ENCODE results near the gene TTC28.
A peak's percentile ranks its signal among the peaks of the same experiment; 100 is the strongest.

The TTC28 gene

GRCh38 chr22:28142361-28142961 lies 537.2 kb downstream of the TTC28 start:
- TF ChIP-seq, protein P1, sequence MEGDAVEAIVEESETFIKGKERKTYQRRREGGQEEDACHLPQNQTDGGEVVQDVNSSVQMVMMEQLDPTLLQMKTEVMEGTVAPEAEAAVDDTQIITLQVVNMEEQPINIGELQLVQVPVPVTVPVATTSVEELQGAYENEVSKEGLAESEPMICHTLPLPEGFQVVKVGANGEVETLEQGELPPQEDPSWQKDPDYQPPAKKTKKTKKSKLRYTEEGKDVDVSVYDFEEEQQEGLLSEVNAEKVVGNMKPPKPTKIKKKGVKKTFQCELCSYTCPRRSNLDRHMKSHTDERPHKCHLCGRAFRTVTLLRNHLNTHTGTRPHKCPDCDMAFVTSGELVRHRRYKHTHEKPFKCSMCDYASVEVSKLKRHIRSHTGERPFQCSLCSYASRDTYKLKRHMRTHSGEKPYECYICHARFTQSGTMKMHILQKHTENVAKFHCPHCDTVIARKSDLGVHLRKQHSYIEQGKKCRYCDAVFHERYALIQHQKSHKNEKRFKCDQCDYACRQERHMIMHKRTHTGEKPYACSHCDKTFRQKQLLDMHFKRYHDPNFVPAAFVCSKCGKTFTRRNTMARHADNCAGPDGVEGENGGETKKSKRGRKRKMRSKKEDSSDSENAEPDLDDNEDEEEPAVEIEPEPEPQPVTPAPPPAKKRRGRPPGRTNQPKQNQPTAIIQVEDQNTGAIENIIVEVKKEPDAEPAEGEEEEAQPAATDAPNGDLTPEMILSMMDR (IDR thresholded peaks at IDR 0.05; ENCODE audit: insufficient read depth, low read length, missing control alignments), result no peak
- POLR2A ChIA-PET, result interaction anchor here (0.5 to 0.6 kb wide), 2 partner anchors 37 to 660 kb away, joined by 3 read pairs; no protein-coding TSS in a partner anchor
- peak; percentile 82 for DNase-seq (ENCODE audit: low read depth, low spot score)
- CTCF ChIA-PET, result no interaction called here
- no peak overlapping the region for H3K4me3 ChIP-seq (ENCODE audit: low read depth, low read length)

DNA sequence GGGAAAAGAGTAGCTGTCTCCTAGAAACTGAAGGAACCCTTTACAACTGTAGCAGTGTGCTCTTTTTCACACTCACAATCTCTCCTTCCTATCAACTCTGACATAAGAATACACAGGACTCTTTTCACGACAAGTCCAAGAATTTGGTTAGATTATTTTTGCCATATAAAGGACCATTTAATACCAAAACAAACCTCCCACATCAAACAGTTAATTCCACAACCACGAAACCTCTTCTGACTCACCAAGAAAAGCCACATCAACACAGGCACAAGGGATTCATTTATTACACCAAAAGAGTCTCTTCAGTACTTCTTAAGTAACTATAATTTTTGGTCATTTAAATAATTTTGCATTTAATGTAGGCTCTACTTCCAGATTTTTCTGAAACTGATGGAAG lies 538.0 kb downstream of the TTC28 start:
- ChIA-PET CTCF (no interaction called here), POLR2A (no interaction called here)
- peak; percentile 40 for DNase-seq (ENCODE audit: low read depth, low spot score)

GRCh38 chr22:28139961-28140360 lies 539.7 kb downstream of the TTC28 start:
- TF ChIP-seq, protein P1 (IDR thresholded peaks at IDR 0.05; ENCODE audit: insufficient read depth, low read length, missing control alignments), result no peak
- DNase-seq (ENCODE audit: low read depth, low spot score), result peak; percentile 72
- ChIA-PET POLR2A (interaction anchor here (1.3 to 1.5 kb wide), 3 partner anchors 19 to 68 kb away, joined by 4 to 6 read pairs (median 4); no protein-coding TSS in a partner anchor), CTCF (interaction anchor here (0.8 to 3.1 kb wide), 4 partner anchors 10 to 259 kb away, joined by 3 to 8 read pairs (median 4); no protein-coding TSS in a partner anchor)
- H3K4me3 ChIP-seq (ENCODE audit: low read depth, low read length), result no peak overlapping the region

More for the DNA sequence above, 538.0 kb downstream of the TTC28 start:
- no peak overlapping the region for H3K4me3 ChIP-seq (ENCODE audit: low read depth, low read length)
- TF ChIP-seq, protein P1 (IDR thresholded peaks at IDR 0.05; ENCODE audit: insufficient read depth, low read length, missing control alignments), result no peak

GRCh38 chr22:28139516-28139915 lies 540.1 kb downstream of the TTC28 start:
- H3K4me3 ChIP-seq (ENCODE audit: low read depth, low read length), result no peak overlapping the region
- ChIA-PET CTCF (interaction anchor here (0.8 to 3.1 kb wide), 4 partner anchors 9 to 258 kb away, joined by 3 to 8 read pairs (median 4); no protein-coding TSS in a partner anchor), POLR2A (interaction anchor here (1.3 to 1.5 kb wide), 3 partner anchors 19 to 68 kb away, joined by 4 to 6 read pairs (median 4); no protein-coding TSS in a partner anchor)
- TF ChIP-seq, protein P1 (IDR thresholded peaks at IDR 0.05; ENCODE audit: insufficient read depth, low read length, missing control alignments), result no peak
- no peak for DNase-seq (ENCODE audit: low read depth, low spot score)

- ChIA-PET CTCF (interaction anchor here (1.4 kb wide), 1 partner anchor 24 kb away, joined by 5 read pairs; no protein-coding TSS in a partner anchor), POLR2A (no interaction called here)
- DNase-seq (ENCODE audit: low read depth, low spot score), result no peak
- no peak overlapping the region for H3K4me3 ChIP-seq (ENCODE audit: low read depth, low read length)
- TF ChIP-seq, protein P1 (IDR thresholded peaks at IDR 0.05; ENCODE audit: insufficient read depth, low read length, missing control alignments), result no peak
Measured at GRCh38 chr22:28137036-28137435, 542.6 kb downstream of the TTC28 start.

DNA sequence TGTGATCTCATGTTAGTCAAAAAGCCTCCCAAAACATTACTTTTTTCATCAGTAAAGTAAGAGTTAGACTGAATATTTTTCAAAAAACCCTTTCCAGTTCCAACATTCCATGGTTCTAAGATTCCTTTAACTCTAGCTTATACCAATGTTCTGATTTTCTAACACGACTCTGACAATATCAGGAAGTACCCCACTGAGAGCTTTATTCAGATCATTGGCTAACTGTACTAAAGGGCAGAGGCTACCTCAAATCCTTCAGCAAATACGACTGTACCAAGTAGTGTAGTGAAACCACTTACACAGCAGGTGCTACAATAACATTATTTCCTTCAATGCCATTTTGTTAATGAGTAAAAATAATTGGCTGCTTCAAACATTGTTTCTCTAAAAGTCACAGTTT lies 547.2 kb downstream of the TTC28 start:
- no peak for DNase-seq (ENCODE audit: low read depth, low spot score)

More for the DNA sequence above, 547.2 kb downstream of the TTC28 start:
- TF ChIP-seq, protein P1 (IDR thresholded peaks at IDR 0.05; ENCODE audit: insufficient read depth, low read length, missing control alignments), result no peak
- CTCF ChIA-PET, result interaction anchor here (1.0 to 1.1 kb wide), 2 partner anchors 16 to 19 kb away, joined by 3 to 5 read pairs; no protein-coding TSS in a partner anchor
- POLR2A ChIA-PET, result no interaction called here
- H3K4me3 ChIP-seq (ENCODE audit: low read depth, low read length), result no peak overlapping the region

Measured in AG04449 (cell line).